Liver (tissue), 3 donors: ENCODE results near the gene EHBP1.

Experiments used
- CTCF ChIP-seq: fragments of 150-350 bp; IDR thresholded peaks from 2 replicates; pipeline ENCODE4 v1.5.1; 2017; ENCODE audit warnings: improper control_type of control experiment, low read depth, low read length; ENCODE audit not compliant: missing input control
- EGR1 ChIP-seq, 2 donors: IDR thresholded peaks; 2 replicates each; pipeline ENCODE4 v1.6.1; 2016 to 2018; ENCODE audit warnings: antibody characterized with exemption in 2 of 2, low read depth in 2 of 2
- GABPA ChIP-seq, 2 donors: IDR thresholded peaks in 1 of 2; conservative IDR thresholded peaks in 1 of 2; 2 replicates each; pipeline ENCODE4 v1.6.1; 2016; ENCODE audit warnings: antibody characterized with exemption in 2 of 2, mild to moderate bottlenecking in 1 of 2, moderate library complexity in 1 of 2
- JUND ChIP-seq, 2 donors: IDR thresholded peaks; 2 replicates each; pipeline ENCODE4 v1.6.1; 2016; ENCODE audit warnings: antibody characterized with exemption in 2 of 2
- MAX ChIP-seq: IDR thresholded peaks from 2 replicates; pipeline ENCODE4 v1.6.1; 2016; ENCODE audit warnings: antibody characterized with exemption
- NR2F2 ChIP-seq: IDR thresholded peaks from 2 replicates; pipeline ENCODE4 v1.6.1; 2016; ENCODE audit warnings: antibody characterized with exemption
- RAD21 ChIP-seq, 2 donors: IDR thresholded peaks; 2 replicates each; pipeline ENCODE4 v1.6.1; 2016; ENCODE audit warnings: antibody characterized with exemption in 2 of 2, mild to moderate bottlenecking in 2 of 2
- REST ChIP-seq: IDR thresholded peaks from 2 replicates; pipeline ENCODE4 v1.6.1; 2016; ENCODE audit warnings: antibody characterized with exemption, mild to moderate bottlenecking
- RXRA ChIP-seq, 2 donors: IDR thresholded peaks; 2 replicates each; pipeline ENCODE4 v1.6.1; 2017 to 2018; ENCODE audit warnings: antibody characterized with exemption in 2 of 2, mild to moderate bottlenecking in 1 of 2
- SP1 ChIP-seq: IDR thresholded peaks from 2 replicates; pipeline ENCODE4 v1.6.1; 2018; ENCODE audit warnings: antibody characterized with exemption, mild to moderate bottlenecking
- TAF1 ChIP-seq: conservative IDR thresholded peaks from 2 replicates; pipeline ENCODE4 v1.6.1; 2016; ENCODE audit warnings: antibody characterized with exemption, mild to moderate bottlenecking
- YY1 ChIP-seq: IDR thresholded peaks from 2 replicates; pipeline ENCODE4 v1.6.1; 2016; ENCODE audit warnings: antibody characterized with exemption, mild to moderate bottlenecking
- ZBTB33 ChIP-seq: IDR thresholded peaks from 2 replicates; pipeline ENCODE4 v1.6.1; 2016; ENCODE audit warnings: antibody characterized with exemption
- donor health status: healthy.
- donor health status: healthy.

- TF ChIP-seq RAD21 (IDR thresholded peaks at IDR 0.05) = no peak
- TF ChIP-seq REST = no peak
- TF ChIP-seq JUND (IDR thresholded peaks at IDR 0.05) = no peak
- TF ChIP-seq CTCF = no peak
- TF ChIP-seq EGR1 (IDR thresholded peaks at IDR 0.05; ENCODE audit: low read depth in 2 of 2) = no peak
- no peak for TF ChIP-seq GABPA (IDR thresholded peaks at IDR 0.05 in 1 of 2, conservative IDR thresholded peaks at IDR 0.05 in 1 of 2)
- TF ChIP-seq RXRA (IDR thresholded peaks at IDR 0.05) = no peak
- TF ChIP-seq MAX = no peak
- TF ChIP-seq ZBTB33 = no peak
- TF ChIP-seq TAF1 = no peak
- TF ChIP-seq NR2F2 = no peak
- no peak for TF ChIP-seq YY1
- TF ChIP-seq SP1 = no peak
Measured at GRCh38 chr2:62964050-62964449, 258.5 kb downstream of the EHBP1 start.
